Esophagus muscularis mucosa (tissue), 3 donors: Measurements from ENCODE around the gene SFSWAP.

Experiments used
- CTCF ChIP-seq, 3 experiments: fragments of 200-600 bp in 2 of 3; fragments of 450-650 bp in 1 of 3; sonication (generic) in 2 of 3; IDR thresholded peaks; one replicate each; pipeline ENCODE4 v1.5.1; 2017 to 2019; ENCODE audit warnings: antibody characterized with exemption in 3 of 3, mild to moderate bottlenecking in 2 of 3, moderate library complexity in 1 of 3
- POLR2A ChIP-seq: fragments of 450-650 bp; IDR thresholded peaks from one replicate; pipeline ENCODE4 v1.6.1; 2017; ENCODE audit warnings: antibody characterized with exemption, moderate library complexity, mild to moderate bottlenecking, low read depth
- POLR2AphosphoS5 ChIP-seq, 2 donors: sonication (generic); formaldehyde crosslinking; IDR thresholded peaks; one replicate each; pipeline ENCODE4 v1.6.1; 2017; ENCODE audit warnings: antibody characterized with exemption in 2 of 2

- TF ChIP-seq POLR2AphosphoS5 (IDR thresholded peaks at IDR 0.05), result no peak
- no peak for TF ChIP-seq CTCF (IDR thresholded peaks at IDR 0.05)
- TF ChIP-seq POLR2A, result no peak
Observed at GRCh38 chr12:131794573-131794972, 83.7 kb downstream of the SFSWAP start.
